Measurements from ENCODE around the gene NLGN4X.

Gene NLGN4X

GRCh38 chrX:5965406-5965805 is 263.3 kb downstream of the NLGN4X start:
- no peak for TF ChIP-seq CTCF (IDR thresholded peaks at IDR 0.05; ENCODE audit: low read depth, low read length, missing control alignments)
- DNase-seq (ENCODE audit: low read depth) = no peak
- H3K4me3 ChIP-seq (ENCODE audit: low read depth, low read length) = no peak overlapping the region

- TF ChIP-seq CTCF (IDR thresholded peaks at IDR 0.05; ENCODE audit: low read depth, low read length, missing control alignments) = no peak
- DNase-seq (ENCODE audit: low read depth) = no peak
- H3K4me3 ChIP-seq (ENCODE audit: low read depth, low read length) = no peak overlapping the region
Measured at GRCh38 chrX:5959286-5959685, 269.4 kb downstream of the NLGN4X start.

GRCh38 chrX:5958523-5958922 is 270.1 kb downstream of the NLGN4X start:
- DNase-seq (ENCODE audit: low read depth) = no peak
- no peak overlapping the region for H3K4me3 ChIP-seq (ENCODE audit: low read depth, low read length)
- TF ChIP-seq CTCF (IDR thresholded peaks at IDR 0.05; ENCODE audit: low read depth, low read length, missing control alignments) = no peak

GRCh38 chrX:5957506-5957905 is 271.2 kb downstream of the NLGN4X start:
- no peak for DNase-seq (ENCODE audit: low read depth)
- no peak overlapping the region for H3K4me3 ChIP-seq (ENCODE audit: low read depth, low read length)
- TF ChIP-seq CTCF (IDR thresholded peaks at IDR 0.05; ENCODE audit: low read depth, low read length, missing control alignments) = no peak

- no peak for TF ChIP-seq CTCF (IDR thresholded peaks at IDR 0.05; ENCODE audit: low read depth, low read length, missing control alignments)
- H3K4me3 ChIP-seq (ENCODE audit: low read depth, low read length) = no peak overlapping the region
Measured at GRCh38 chrX:5936438-5936837, 292.2 kb downstream of the NLGN4X start.

GRCh38 chrX:5928224-5928623 is 300.4 kb downstream of the NLGN4X start:
- no peak for DNase-seq (ENCODE audit: low read depth)
- no peak for TF ChIP-seq CTCF (IDR thresholded peaks at IDR 0.05; ENCODE audit: low read depth, low read length, missing control alignments)
- H3K4me3 ChIP-seq (ENCODE audit: low read depth, low read length) = no peak overlapping the region

More at GRCh38 chrX:5936438-5936837, 292.2 kb downstream of the NLGN4X start:
- DNase-seq (ENCODE audit: low read depth) = no peak

- no peak overlapping the region for H3K4me3 ChIP-seq (ENCODE audit: low read depth, low read length)
- TF ChIP-seq CTCF (IDR thresholded peaks at IDR 0.05; ENCODE audit: low read depth, low read length, missing control alignments) = no peak
- DNase-seq (ENCODE audit: low read depth) = no peak
Measured at GRCh38 chrX:5916945-5917344, 311.7 kb downstream of the NLGN4X start.

Measured in GM12864 (cell line).